Caco-2 (cell line): ENCODE results near the gene IL18. TPM values are rescaled to one million over a fixed set of nuclear protein-coding genes. Genes with fewer than 3 reads are reported as not detected.
"Not testable (repeated sequence)": the region's sequence is repeated elsewhere in the genome, so short reads cannot be mapped to it uniquely, and the experiment has no call there.

ENCODE experiments used
- BruUV-seq: library from RNA; stranded (reverse); fragments of 400-500 nt; replicated peaks from 2 replicates; lab custom pipeline; 2021; lab: Mats Ljungman, UMichigan
- CTCF ChIA-PET: fragments of 300-600 bp; sonication (Branson Sonifier 250); formaldehyde crosslinking; loops from one replicate; lab custom pipeline; 2022; ENCODE audit warnings: antibody characterized with exemption; lab: Charles Lee
- POLR2A ChIA-PET: fragments of 300-600 bp; sonication (Branson Sonifier 250); formaldehyde crosslinking; loops from one replicate; lab custom pipeline; 2022; ENCODE audit warnings: antibody characterized with exemption; lab: Charles Lee
- DNase-seq, 2 experiments: peaks; one replicate each; pipeline versions ENCODE4 v3.0.0 to v3.0.0-alpha.2; 2020 to 2022
- H3K27me3 ChIP-seq: replicated peaks from 2 replicates; pipeline ENCODE4 v1.6.0; 2011; ENCODE audit warnings: low read length; ENCODE audit not compliant: control insufficient read depth, insufficient read depth
- H3K36me3 ChIP-seq: 2 replicates; pipeline ENCODE4 v1.5.1; 2011; ENCODE audit warnings: low read length; ENCODE audit not compliant: control insufficient read depth, insufficient read depth
- H3K4me1 ChIP-seq: fragments of 250-450 bp; sonication (Bioruptor Pico); 2 replicates; pipeline ENCODE4 v1.5.1; 2020; ENCODE audit warnings: mild to moderate bottlenecking
- H3K4me3 ChIP-seq: 2 replicates; pipeline ENCODE4 v1.5.1; 2011; ENCODE audit warnings: low read depth, mild to moderate bottlenecking, control low read depth, low read length
- H3K9me3 ChIP-seq: fragments of 250-450 bp; sonication (Bioruptor Pico); 2 replicates; pipeline ENCODE4 v1.5.1; 2020; ENCODE audit warnings: mild to moderate bottlenecking, moderate library complexity
- H3K27ac Mint-ChIP-seq: one replicate; pipeline ENCODE4 v1.8.0; 2022; ENCODE audit warnings: mixed read lengths; ENCODE audit not compliant: unreplicated experiment
- H3K27me3 Mint-ChIP-seq: one replicate; pipeline ENCODE4 v1.8.0; 2022; ENCODE audit warnings: mixed read lengths; ENCODE audit not compliant: insufficient read depth, unreplicated experiment
- H3K36me3 Mint-ChIP-seq: one replicate; pipeline ENCODE4 v1.8.0; 2022; ENCODE audit warnings: mild to moderate bottlenecking, mixed read lengths; ENCODE audit not compliant: insufficient read depth, unreplicated experiment
- H3K4me1 Mint-ChIP-seq: one replicate; pipeline ENCODE4 v1.8.0; 2022; ENCODE audit warnings: low read depth, mixed read lengths; ENCODE audit not compliant: unreplicated experiment
- H3K4me3 Mint-ChIP-seq: one replicate; pipeline ENCODE4 v1.8.0; 2022; ENCODE audit warnings: mild to moderate bottlenecking, moderate library complexity, mixed read lengths; ENCODE audit not compliant: unreplicated experiment
- H3K9me3 Mint-ChIP-seq: one replicate; pipeline ENCODE4 v1.8.0; 2022; ENCODE audit warnings: mixed read lengths; ENCODE audit not compliant: unreplicated experiment
- CTCF ChIP-seq, 2 experiments: fragments of 200-600 bp in 1 of 2; IDR thresholded peaks; 1 replicate in 1 of 2; 2 replicates in 1 of 2; pipeline versions ENCODE4 v1.5.1 to v1.8.0; 2011 to 2022; ENCODE audit warnings: antibody characterized with exemption in 1 of 2, control low read depth in 1 of 2, inconsistent platforms in 1 of 2, low read depth in 1 of 2, low read length in 1 of 2, mild to moderate bottlenecking in 1 of 2, moderate library complexity in 1 of 2; ENCODE audit not compliant: insufficient read depth in 1 of 2, severe bottlenecking in 1 of 2, unreplicated experiment in 1 of 2
- intact Hi-C: fragments of 100-400 bp; cut with micrococcal nuclease; formaldehyde crosslinking; loops from one replicate; pipeline ENCODE4 v1.10.0; 2022; ENCODE audit not compliant: unreplicated experiment
- total RNA-seq: library from RNA; stranded (reverse); gene quantifications from 2 replicates; pipeline ENCODE4 v1.2.3, GENCODE V29; 2022

Gene IL18
- total RNA-seq, 1 experiment from 2014 or later, result 36.5 TPM

DNA sequence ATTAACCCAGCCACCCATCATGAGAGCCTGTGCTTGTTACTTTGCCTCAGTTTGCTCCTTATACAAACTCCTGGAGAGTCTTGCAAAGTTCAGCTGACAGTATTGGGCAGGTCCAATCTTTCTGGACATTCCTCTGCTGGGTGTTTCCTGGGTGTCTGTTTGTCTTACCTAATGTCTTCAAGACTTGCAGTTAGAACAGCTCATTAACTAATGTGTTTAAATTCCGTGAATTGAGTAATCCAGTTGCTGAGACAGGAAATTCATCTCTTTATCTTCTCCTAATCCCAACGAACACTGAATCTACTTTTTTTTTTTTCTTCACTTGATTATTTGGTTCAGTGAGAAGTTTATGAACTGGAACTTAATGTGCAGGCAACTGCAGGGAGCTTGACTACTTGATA, 32.1 kb upstream of the IL18 start:
- intact Hi-C loops, result no loop called here
- ChIA-PET CTCF (interaction anchor here (0.5 to 1.1 kb wide), 2 partner anchors 9 to 75 kb away, joined by 3 to 4 read pairs; no protein-coding TSS in a partner anchor), POLR2A (interaction anchor here (0.7 kb wide), 1 partner anchor 25 kb away, joined by 3 read pairs; no protein-coding TSS in a partner anchor)
- no peak overlapping the region for H3K4me3 Mint-ChIP-seq
- no peaks in the 10 kb centered on the region for H3K4me1 Mint-ChIP-seq
- no peak overlapping the region for H3K27ac Mint-ChIP-seq
- no peaks in the 10 kb centered on the region for H3K9me3 ChIP-seq
- no peaks in the 10 kb centered on the region for H3K9me3 Mint-ChIP-seq
- peaks cover 9% of the 10 kb centered on the region; the same call in 1 of the 2 replicates for H3K4me1 ChIP-seq
- no peaks in the 10 kb centered on the region for H3K36me3 Mint-ChIP-seq
- H3K36me3 ChIP-seq, result no peaks in the 10 kb centered on the region
- DNase-seq, result peak in 1 of 2 experiments; percentile 46
- no TSS peak for BruUV-seq
- no peaks in the 10 kb centered on the region for H3K27me3 Mint-ChIP-seq
- TF ChIP-seq CTCF (IDR thresholded peaks at IDR 0.05; ENCODE audit: insufficient read depth in 1 of 2, low read depth in 1 of 2, low read length in 1 of 2, severe bottlenecking in 1 of 2, unreplicated experiment in 1 of 2), result no peak
- no peak overlapping the region for H3K4me3 ChIP-seq
- no peaks in the 10 kb centered on the region for H3K27me3 ChIP-seq

- BruUV-seq, H3K27me3 ChIP-seq, H3K27me3 Mint-ChIP-seq, H3K36me3 ChIP-seq, H3K27ac Mint-ChIP-seq, H3K4me3 ChIP-seq, DNase-seq, H3K4me3 Mint-ChIP-seq, H3K9me3 ChIP-seq, POLR2A ChIA-PET, intact Hi-C loops, H3K36me3 Mint-ChIP-seq, H3K9me3 Mint-ChIP-seq, H3K4me1 ChIP-seq, H3K4me1 Mint-ChIP-seq: not testable (repeated sequence)
- CTCF ChIA-PET, result interaction anchor here (1.1 kb wide), 1 partner anchor 10 kb away, joined by 3 read pairs; no protein-coding TSS in a partner anchor
Observed at GRCh38 chr11:112195113-112195512, 31.2 kb upstream of the IL18 start.

DNA sequence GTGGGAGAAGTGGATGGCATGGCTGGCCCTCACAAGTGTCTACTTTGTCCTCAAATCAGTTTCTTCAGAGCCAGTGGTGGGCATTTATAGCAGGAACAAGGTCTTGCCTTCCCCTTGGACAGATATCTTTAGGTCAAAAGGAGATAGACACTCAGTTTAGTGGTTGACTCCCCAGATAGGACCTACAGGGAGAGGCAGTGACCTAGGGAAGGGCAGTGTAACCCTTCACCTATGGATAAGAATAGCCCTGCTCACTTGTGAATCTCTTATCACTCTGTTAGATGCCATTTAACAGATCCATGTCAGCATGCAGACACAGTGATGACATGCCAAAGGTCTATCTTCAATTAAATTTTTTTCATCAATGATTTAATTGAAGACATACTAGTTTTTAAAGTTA, 22.4 kb upstream of the IL18 start:
- H3K36me3 ChIP-seq, result no peaks in the 10 kb centered on the region
- H3K4me1 Mint-ChIP-seq, result peaks cover 8% of the 10 kb centered on the region
- TF ChIP-seq CTCF (IDR thresholded peaks at IDR 0.05; ENCODE audit: insufficient read depth in 1 of 2, low read depth in 1 of 2, low read length in 1 of 2, severe bottlenecking in 1 of 2, unreplicated experiment in 1 of 2), result no peak

More for the DNA sequence above, 22.4 kb upstream of the IL18 start:
- DNase-seq, result no peak
- H3K27me3 ChIP-seq, result no peaks in the 10 kb centered on the region
- H3K36me3 Mint-ChIP-seq, result no peaks in the 10 kb centered on the region
- peaks cover 5% of the 10 kb centered on the region for H3K27me3 Mint-ChIP-seq
- intact Hi-C loops, result no loop called here
- no peaks in the 10 kb centered on the region for H3K9me3 ChIP-seq
- BruUV-seq, result no TSS peak
- no peak overlapping the region for H3K4me3 ChIP-seq
- H3K4me1 ChIP-seq, result no peaks in the 10 kb centered on the region
- H3K9me3 Mint-ChIP-seq, result no peaks in the 10 kb centered on the region
- no peak overlapping the region for H3K27ac Mint-ChIP-seq
- ChIA-PET POLR2A (no interaction called here), CTCF (interaction anchor here (1.2 kb wide), 1 partner anchor 11 kb away, joined by 3 read pairs; the partner anchor contains the start of gene BCO2)
- no peak overlapping the region for H3K4me3 Mint-ChIP-seq
